Measurements from ENCODE around the gene SLC22A23.

DNA sequence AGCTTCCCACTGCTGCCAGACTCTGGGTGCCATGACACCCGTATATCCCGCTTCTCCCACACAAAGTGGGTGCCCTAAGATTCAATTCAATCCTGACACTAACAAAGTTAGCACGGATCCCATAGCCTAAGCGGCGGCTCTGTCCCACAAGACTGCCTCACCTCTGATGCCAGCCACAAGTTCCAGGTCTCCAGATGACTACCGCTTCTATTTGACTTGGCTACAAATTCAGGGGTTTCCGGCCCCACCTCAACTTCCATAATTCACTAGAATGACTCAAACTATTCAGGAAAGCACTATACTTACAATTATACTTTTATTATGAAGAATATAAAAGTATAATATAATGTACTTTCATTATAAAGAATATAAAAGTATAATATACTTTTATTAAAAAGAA lies 24.8 kb upstream of the SLC22A23 start:
- TF ChIP-seq, protein P1, sequence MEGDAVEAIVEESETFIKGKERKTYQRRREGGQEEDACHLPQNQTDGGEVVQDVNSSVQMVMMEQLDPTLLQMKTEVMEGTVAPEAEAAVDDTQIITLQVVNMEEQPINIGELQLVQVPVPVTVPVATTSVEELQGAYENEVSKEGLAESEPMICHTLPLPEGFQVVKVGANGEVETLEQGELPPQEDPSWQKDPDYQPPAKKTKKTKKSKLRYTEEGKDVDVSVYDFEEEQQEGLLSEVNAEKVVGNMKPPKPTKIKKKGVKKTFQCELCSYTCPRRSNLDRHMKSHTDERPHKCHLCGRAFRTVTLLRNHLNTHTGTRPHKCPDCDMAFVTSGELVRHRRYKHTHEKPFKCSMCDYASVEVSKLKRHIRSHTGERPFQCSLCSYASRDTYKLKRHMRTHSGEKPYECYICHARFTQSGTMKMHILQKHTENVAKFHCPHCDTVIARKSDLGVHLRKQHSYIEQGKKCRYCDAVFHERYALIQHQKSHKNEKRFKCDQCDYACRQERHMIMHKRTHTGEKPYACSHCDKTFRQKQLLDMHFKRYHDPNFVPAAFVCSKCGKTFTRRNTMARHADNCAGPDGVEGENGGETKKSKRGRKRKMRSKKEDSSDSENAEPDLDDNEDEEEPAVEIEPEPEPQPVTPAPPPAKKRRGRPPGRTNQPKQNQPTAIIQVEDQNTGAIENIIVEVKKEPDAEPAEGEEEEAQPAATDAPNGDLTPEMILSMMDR (IDR thresholded peaks at IDR 0.05): no peak
- TF ChIP-seq POLR2A (IDR thresholded peaks at IDR 0.05): no peak
